ENCODE results near the gene COL5A1.

COL5A1 gene

DNA sequence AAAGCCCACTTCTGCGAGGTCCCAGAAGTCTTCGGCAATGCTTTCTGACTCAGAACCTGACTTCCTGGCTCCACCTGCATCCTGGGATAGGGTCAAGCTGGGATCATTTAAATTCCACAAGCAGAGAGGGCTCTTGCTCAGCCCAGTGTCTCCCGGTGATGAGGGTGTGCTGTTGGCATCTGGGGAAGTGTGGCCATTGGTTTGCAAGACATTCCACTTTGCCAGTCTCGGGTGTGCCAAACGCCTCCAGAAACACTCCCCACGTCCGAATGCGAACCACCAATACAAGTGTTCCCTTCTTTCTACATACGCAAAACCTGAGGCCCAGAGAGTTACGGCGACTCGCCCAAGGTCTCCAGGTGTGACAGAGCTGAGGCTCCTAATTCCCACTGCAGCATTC lies 195.9 kb downstream of the COL5A1 start:
- Histone ChIP-seq H2AFZ (ENCODE audit: low read depth, low read length) (no peak overlapping the region), H3K23ac (ENCODE audit: low read length in 2 of 2) (no peak overlapping the region)

GRCh38 chr9:134838651-134839454 lies 197.2 kb downstream of the COL5A1 start:
- H3K27ac ChIP-seq (ENCODE audit: low read length, poor library complexity, severe bottlenecking): no peak overlapping the region
- no peak overlapping the region for H3K18ac ChIP-seq (ENCODE audit: low read depth in 1 of 2, low read length in 2 of 2)
- H2AFZ ChIP-seq (ENCODE audit: low read depth, low read length): no peak overlapping the region
- WGBS: 93% methylated on average over 33 of the region's 34 CpGs
- no peak overlapping the region for H4K91ac ChIP-seq (ENCODE audit: low read length)
- no peak overlapping the region for H3K23ac ChIP-seq (ENCODE audit: low read length in 2 of 2)
- no peaks in the 10 kb centered on the region for H3K27me3 ChIP-seq (ENCODE audit: control insufficient read depth in 1 of 2, insufficient read depth in 1 of 2, low read length in 2 of 2)
- H3K4me1 ChIP-seq (ENCODE audit: control insufficient read depth, insufficient read depth, low read depth, low read length): peaks cover 7% of the 10 kb centered on the region
- H3K4me2 ChIP-seq (ENCODE audit: low read length, poor library complexity, severe bottlenecking): no peak overlapping the region
- no peak overlapping the region for H3K4ac ChIP-seq (ENCODE audit: low read depth in 1 of 2, low read length in 2 of 2)
- no peak overlapping the region for H2BK120ac ChIP-seq (ENCODE audit: low read depth, low read length)
- H3K4me3 ChIP-seq (ENCODE audit: insufficient read depth in 1 of 2, low read depth in 1 of 2, low read length in 2 of 2): no peak overlapping the region
- no peak overlapping the region for H2AK5ac ChIP-seq (ENCODE audit: low read length, severe bottlenecking)
- H3K9ac ChIP-seq (ENCODE audit: low read length): no peak overlapping the region
- peaks cover 87 to 98% of the 10 kb centered on the region in 2 experiments for H3K36me3 ChIP-seq (ENCODE audit: control insufficient read depth in 1 of 2, insufficient read depth in 2 of 2, low read depth in 1 of 2, low read length in 2 of 2)
- no peak overlapping the region for H4K8ac ChIP-seq (ENCODE audit: low read length)
- H2BK12ac ChIP-seq (ENCODE audit: low read length in 2 of 2): no peak overlapping the region
- H2BK15ac ChIP-seq (ENCODE audit: low read depth, poor library complexity, severe bottlenecking): no peak overlapping the region
- no peak overlapping the region for H3K14ac ChIP-seq (ENCODE audit: low read length in 2 of 2)
- no peaks in the 10 kb centered on the region for H3K9me3 ChIP-seq (ENCODE audit: control insufficient read depth, low read length)
- H3K79me1 ChIP-seq (replicated peaks; ENCODE audit: low read length, poor library complexity, severe bottlenecking): peaks cover 15% of the 10 kb centered on the region
- no peak for DNase-seq
- no peak overlapping the region for H2BK5ac ChIP-seq (ENCODE audit: low read depth, low read length, poor library complexity, severe bottlenecking)

More for the DNA sequence above, 195.9 kb downstream of the COL5A1 start:
- H3K9ac ChIP-seq (ENCODE audit: low read length): no peak overlapping the region
- no peak overlapping the region for H3K27ac ChIP-seq (ENCODE audit: low read length, poor library complexity, severe bottlenecking)
- no peaks in the 10 kb centered on the region for H3K27me3 ChIP-seq (ENCODE audit: control insufficient read depth in 1 of 2, insufficient read depth in 1 of 2, low read length in 2 of 2)
- 90% methylated on average over 12 of the region's 12 CpGs for WGBS
- no peak overlapping the region for H2BK5ac ChIP-seq (ENCODE audit: low read depth, low read length, poor library complexity, severe bottlenecking)
- H2BK120ac ChIP-seq (ENCODE audit: low read depth, low read length): no peak overlapping the region
- peaks cover 15% of the 10 kb centered on the region for H3K79me1 ChIP-seq (replicated peaks; ENCODE audit: low read length, poor library complexity, severe bottlenecking)
- H4K91ac ChIP-seq (ENCODE audit: low read length): no peak overlapping the region
- no peak overlapping the region for H2BK15ac ChIP-seq (ENCODE audit: low read depth, poor library complexity, severe bottlenecking)
- no peak overlapping the region for H3K14ac ChIP-seq (ENCODE audit: low read length in 2 of 2)
- H2BK12ac ChIP-seq (ENCODE audit: low read length in 2 of 2): no peak overlapping the region
- H3K18ac ChIP-seq (ENCODE audit: low read depth in 1 of 2, low read length in 2 of 2): no peak overlapping the region
- peaks cover 7% of the 10 kb centered on the region for H3K4me1 ChIP-seq (ENCODE audit: control insufficient read depth, insufficient read depth, low read depth, low read length)
- no peak overlapping the region for H3K4ac ChIP-seq (ENCODE audit: low read depth in 1 of 2, low read length in 2 of 2)
- no peak for DNase-seq
- no peaks in the 10 kb centered on the region for H3K9me3 ChIP-seq (ENCODE audit: control insufficient read depth, low read length)
- H2AK5ac ChIP-seq (ENCODE audit: low read length, severe bottlenecking): no peak overlapping the region
- no peak overlapping the region for H3K4me2 ChIP-seq (ENCODE audit: low read length, poor library complexity, severe bottlenecking)
- H4K8ac ChIP-seq (ENCODE audit: low read length): no peak overlapping the region
- H3K36me3 ChIP-seq (ENCODE audit: control insufficient read depth in 1 of 2, insufficient read depth in 2 of 2, low read depth in 1 of 2, low read length in 2 of 2): peaks cover 85 to 100% of the 10 kb centered on the region in 2 experiments
- H3K4me3 ChIP-seq (ENCODE audit: insufficient read depth in 1 of 2, low read depth in 1 of 2, low read length in 2 of 2): no peak overlapping the region

DNA sequence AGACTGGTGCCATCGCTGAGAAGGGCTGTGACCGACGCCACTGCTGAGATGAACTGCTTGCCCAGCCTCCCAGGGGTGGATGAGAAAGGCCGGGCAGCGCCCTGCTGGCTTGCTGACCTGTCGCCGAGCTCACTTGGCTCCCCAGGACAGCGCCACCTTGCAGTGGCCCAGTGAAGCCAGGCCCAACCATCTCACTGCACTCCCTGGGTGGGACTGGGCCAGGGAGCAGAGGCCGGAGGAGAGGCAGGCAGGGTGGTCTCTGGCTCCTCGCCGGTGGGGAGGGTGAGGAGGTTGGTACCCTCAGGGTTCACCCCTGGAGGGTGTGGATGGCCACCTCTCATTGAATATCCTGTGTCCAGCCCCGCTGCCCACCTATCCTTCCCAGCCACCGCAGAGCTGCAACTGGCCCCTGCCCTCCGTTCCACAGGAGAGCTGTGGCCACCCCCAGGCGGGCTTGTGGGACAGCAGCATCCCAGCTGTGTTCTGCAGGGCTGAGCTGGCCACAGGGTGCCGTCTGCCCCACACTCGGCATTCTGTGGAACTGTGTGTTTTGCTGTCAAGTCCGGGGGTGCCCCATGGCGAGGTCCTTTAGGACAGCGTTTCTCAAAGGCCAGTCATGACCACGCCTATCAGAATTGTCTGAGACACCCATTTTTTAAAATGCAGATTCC lies 198.0 kb downstream of the COL5A1 start:
- Histone ChIP-seq H3K36me3 (ENCODE audit: control insufficient read depth in 1 of 2, insufficient read depth in 2 of 2, low read depth in 1 of 2, low read length in 2 of 2) (peaks cover 87 to 94% of the 10 kb centered on the region in 2 experiments), H3K23ac (ENCODE audit: low read length in 2 of 2) (no peak overlapping the region), H2BK15ac (ENCODE audit: low read depth, poor library complexity, severe bottlenecking) (no peak overlapping the region), H3K14ac (ENCODE audit: low read length in 2 of 2) (no peak overlapping the region), H3K27me3 (ENCODE audit: control insufficient read depth in 1 of 2, insufficient read depth in 1 of 2, low read length in 2 of 2) (no peaks in the 10 kb centered on the region), H2AK5ac (ENCODE audit: low read length, severe bottlenecking) (no peak overlapping the region), H2BK5ac (ENCODE audit: low read depth, low read length, poor library complexity, severe bottlenecking) (no peak overlapping the region), H3K79me1 (replicated peaks; ENCODE audit: low read length, poor library complexity, severe bottlenecking) (peaks cover 15% of the 10 kb centered on the region), H2BK12ac (ENCODE audit: low read length in 2 of 2) (no peak overlapping the region), H3K18ac (ENCODE audit: low read depth in 1 of 2, low read length in 2 of 2) (no peak overlapping the region), H3K4me2 (ENCODE audit: low read length, poor library complexity, severe bottlenecking) (no peak overlapping the region), H3K9me3 (ENCODE audit: control insufficient read depth, low read length) (no peaks in the 10 kb centered on the region), H2AFZ (ENCODE audit: low read depth, low read length) (no peak overlapping the region), H4K91ac (ENCODE audit: low read length) (no peak overlapping the region), H4K8ac (ENCODE audit: low read length) (no peak overlapping the region), H2BK120ac (ENCODE audit: low read depth, low read length) (no peak overlapping the region), H3K27ac (ENCODE audit: low read length, poor library complexity, severe bottlenecking) (no peak overlapping the region), H3K4me3 (ENCODE audit: insufficient read depth in 1 of 2, low read depth in 1 of 2, low read length in 2 of 2) (no peak overlapping the region), H3K4ac (ENCODE audit: low read depth in 1 of 2, low read length in 2 of 2) (no peak overlapping the region), H3K4me1 (ENCODE audit: control insufficient read depth, insufficient read depth, low read depth, low read length) (peaks cover 7% of the 10 kb centered on the region), H3K9ac (ENCODE audit: low read length) (no peak overlapping the region)
- WGBS: 90% methylated on average over 21 of the region's 21 CpGs
- DNase-seq: no peak

DNA sequence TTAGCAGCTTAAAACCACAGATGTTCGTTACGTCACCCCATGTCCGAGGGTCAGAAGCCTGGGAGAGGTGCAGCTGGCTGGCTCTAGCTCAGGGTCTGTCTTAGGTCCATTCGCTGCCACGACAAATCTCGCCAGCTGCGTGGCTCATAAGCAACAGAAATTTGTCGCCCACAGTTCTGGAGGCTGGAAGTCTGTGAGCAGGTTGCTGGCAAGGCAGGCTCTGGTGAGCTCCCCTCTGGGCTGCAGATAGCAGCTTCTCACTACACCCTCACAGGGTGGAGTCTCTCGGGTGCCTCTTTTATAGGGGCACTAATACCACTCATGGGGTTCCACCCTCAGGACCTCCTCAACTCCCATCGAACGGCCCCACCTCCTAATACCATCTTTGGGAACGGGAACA lies 198.9 kb downstream of the COL5A1 start:
- H3K23ac ChIP-seq (ENCODE audit: low read length in 2 of 2): no peak overlapping the region
- H3K9me3 ChIP-seq (ENCODE audit: control insufficient read depth, low read length): no peaks in the 10 kb centered on the region
- no peak overlapping the region for H2BK120ac ChIP-seq (ENCODE audit: low read depth, low read length)
- no peak overlapping the region for H2BK12ac ChIP-seq (ENCODE audit: low read length in 2 of 2)
- H3K36me3 ChIP-seq (ENCODE audit: control insufficient read depth in 1 of 2, insufficient read depth in 2 of 2, low read depth in 1 of 2, low read length in 2 of 2): peaks cover 90 to 94% of the 10 kb centered on the region in 2 experiments
- H3K4me2 ChIP-seq (ENCODE audit: low read length, poor library complexity, severe bottlenecking): no peak overlapping the region
- H2BK5ac ChIP-seq (ENCODE audit: low read depth, low read length, poor library complexity, severe bottlenecking): no peak overlapping the region
- H2AK5ac ChIP-seq (ENCODE audit: low read length, severe bottlenecking): no peak overlapping the region
- peaks cover 7% of the 10 kb centered on the region for H3K4me1 ChIP-seq (ENCODE audit: control insufficient read depth, insufficient read depth, low read depth, low read length)
- no peak overlapping the region for H2BK15ac ChIP-seq (ENCODE audit: low read depth, poor library complexity, severe bottlenecking)
- no peak overlapping the region for H3K18ac ChIP-seq (ENCODE audit: low read depth in 1 of 2, low read length in 2 of 2)
- no peak overlapping the region for H3K4me3 ChIP-seq (ENCODE audit: insufficient read depth in 1 of 2, low read depth in 1 of 2, low read length in 2 of 2)
- no peaks in the 10 kb centered on the region for H3K27me3 ChIP-seq (ENCODE audit: control insufficient read depth in 1 of 2, insufficient read depth in 1 of 2, low read length in 2 of 2)
- no peak for DNase-seq
- H4K8ac ChIP-seq (ENCODE audit: low read length): no peak overlapping the region
- H3K9ac ChIP-seq (ENCODE audit: low read length): no peak overlapping the region
- peaks cover 15% of the 10 kb centered on the region for H3K79me1 ChIP-seq (replicated peaks; ENCODE audit: low read length, poor library complexity, severe bottlenecking)
- H4K91ac ChIP-seq (ENCODE audit: low read length): no peak overlapping the region
- WGBS: 97% methylated on average over 12 of the region's 12 CpGs
- H2AFZ ChIP-seq (ENCODE audit: low read depth, low read length): no peak overlapping the region
- H3K14ac ChIP-seq (ENCODE audit: low read length in 2 of 2): no peak overlapping the region
- no peak overlapping the region for H3K4ac ChIP-seq (ENCODE audit: low read depth in 1 of 2, low read length in 2 of 2)
- H3K27ac ChIP-seq (ENCODE audit: low read length, poor library complexity, severe bottlenecking): no peak overlapping the region

All from mesenchymal stem cell (in vitro differentiated cells and primary cell).